K562 (cell line): ENCODE results near the gene IL12RB2. TPM values are rescaled to one million over a fixed set of nuclear protein-coding genes. Genes with fewer than 3 reads are reported as not detected.

Source experiments
- BCL6 ChIP-seq: fragments of 250-450 bp; sonication (Bioruptor Pico); IDR thresholded peaks from 2 replicates; pipeline ENCODE4 v1.4.0; 2020
- CBX3 ChIP-seq, 2 experiments: IDR thresholded peaks; 1 replicate in 1 of 2; 2 replicates in 1 of 2; pipeline ENCODE4 v1.6.1; 2012; ENCODE audit warnings: inconsistent platforms in 2 of 2, low read length in 2 of 2, borderline replicate concordance in 1 of 2, control low read depth in 1 of 2
- FOXA3 ChIP-seq, 2 experiments: fragments of 450-650 bp in 1 of 2; sonication (generic) in 1 of 2; formaldehyde crosslinking; IDR thresholded peaks in 1 of 2; conservative IDR thresholded peaks in 1 of 2; 2 replicates each; pipeline versions ENCODE4 v1.4.0 to v1.8.0; 2020 to 2022; ENCODE audit warnings: mild to moderate bottlenecking in 2 of 2, missing genetic modification reagents in 1 of 2
- GABPA ChIP-seq: fragments of 200-800 bp; sonication (Bioruptor generic); conservative IDR thresholded peaks from 2 replicates; pipeline ENCODE4 v1.6.1; 2016; ENCODE audit warnings: low read depth, missing genetic modification characterization, missing compliant biosample characterization
- HCFC1 ChIP-seq: IDR thresholded peaks from 2 replicates; pipeline ENCODE4 v1.6.1; 2012; ENCODE audit warnings: low read depth, low read length, improper control_type of control experiment
- NBN ChIP-seq: fragments of 450-650 bp; IDR thresholded peaks from 2 replicates; pipeline ENCODE4 v1.6.1; 2016; ENCODE audit warnings: low read depth, mild to moderate bottlenecking
- NCOA6 ChIP-seq: fragments of 450-650 bp; IDR thresholded peaks from 2 replicates; pipeline ENCODE4 v1.6.1; 2017; ENCODE audit warnings: mild to moderate bottlenecking
- POLR3G ChIP-seq: IDR thresholded peaks from 2 replicates; pipeline ENCODE4 v1.6.1; 2011; ENCODE audit not compliant: insufficient read length, insufficient replicate concordance; ENCODE audit errors: extremely low read depth
- SMAD4 ChIP-seq: fragments of 250-450 bp; sonication (Bioruptor Pico); conservative IDR thresholded peaks from 2 replicates; pipeline ENCODE4 v1.8.0; 2021; ENCODE audit warnings: inconsistent platforms, mild to moderate bottlenecking, moderate library complexity
- SREBF2 ChIP-seq: sonication (generic); formaldehyde crosslinking; IDR thresholded peaks from 2 replicates; pipeline ENCODE4 v1.4.0; 2020; ENCODE audit warnings: mild to moderate bottlenecking, missing genetic modification reagents
- TBP ChIP-seq: optimal IDR thresholded peaks from 2 replicates; pipeline ENCODE3; 2011; ENCODE audit warnings: low read depth, low read length, improper control_type of control experiment
- ZNF644 ChIP-seq: fragments of 200-800 bp; sonication (Bioruptor generic); IDR thresholded peaks from 2 replicates; pipeline ENCODE4 v1.6.1; 2016; ENCODE audit warnings: low read depth, missing genetic modification characterization, missing compliant biosample characterization
- ZNF699 ChIP-seq: fragments of 250-450 bp; sonication (Bioruptor Pico); IDR thresholded peaks from 2 replicates; pipeline ENCODE4 v1.8.0; 2021; ENCODE audit warnings: mild to moderate bottlenecking, moderate library complexity; ENCODE audit not compliant: insufficient replicate concordance
- ZNF778 ChIP-seq: fragments of 450-650 bp; formaldehyde crosslinking; IDR thresholded peaks from 2 replicates; pipeline ENCODE4 v1.4.0; 2020; ENCODE audit warnings: mild to moderate bottlenecking, moderate library complexity
- polyA plus RNA-seq, 8 experiments: library from polyadenylated mRNA; depleted of rRNA in 4 of 8; stranded (reverse) in 5 of 8; unstranded in 3 of 8; fragments of >200 nt; fragmentation: Nextera tagmentation in 2 of 8; fragmentation: Illumina TruSeq in 1 of 8; extraction: Ambion mirVana in 2 of 8; extraction: Trizol in 1 of 8; gene quantifications; 2 replicates each; pipeline versions ENCODE4 v1.2.1 to v1.2.3, GENCODE V29; 2011 to 2014; ENCODE audit warnings: inconsistent platforms in 1 of 8, missing spikeins in 1 of 8
- total RNA-seq, 7 experiments: library from RNA; depleted of rRNA in 6 of 7; stranded (reverse); fragments of >200 nt in 6 of 7; fragmentation: Illumina TruSeq in 2 of 7; extraction: Trizol in 2 of 7; gene quantifications; 2 replicates each; pipeline versions ENCODE4 v1.2.1 to v1.2.3, GENCODE V29; 2011 to 2021; ENCODE audit warnings: low replicate concordance in 1 of 7
- TF ChIP-seq, protein P1 (sequence below): sonication (generic); formaldehyde crosslinking; IDR thresholded peaks from 2 replicates; pipeline ENCODE4 v1.8.0; 2022; ENCODE audit warnings: missing genetic modification reagents, mild to moderate bottlenecking, borderline replicate concordance
- TF ChIP-seq, protein P2 (sequence below): fragments of 450-650 bp; IDR thresholded peaks from 2 replicates; pipeline ENCODE4 v1.6.1; 2018; ENCODE audit not compliant: partially characterized antibody
- TF ChIP-seq, protein P3 (sequence below), 3 experiments: IDR thresholded peaks in 2 of 3; conservative IDR thresholded peaks in 1 of 3; 2 replicates each; pipeline ENCODE4 v1.5.1; 2011 to 2012; ENCODE audit warnings: low read length in 3 of 3, mild to moderate bottlenecking in 3 of 3, control low read depth in 2 of 3, improper control_type of control experiment in 1 of 3, inconsistent platforms in 1 of 3, low read depth in 1 of 3, mixed read lengths in 1 of 3, moderate library complexity in 1 of 3; ENCODE audit not compliant: insufficient read depth in 2 of 3

Gene IL12RB2
- total and polyA plus RNA-seq, 9 of the 15 experiments (the other 6 are each of a cell fraction or from before 2014, with no cell fraction given): 0.39 to 3.3 (median 1.9) TPM

DNA sequence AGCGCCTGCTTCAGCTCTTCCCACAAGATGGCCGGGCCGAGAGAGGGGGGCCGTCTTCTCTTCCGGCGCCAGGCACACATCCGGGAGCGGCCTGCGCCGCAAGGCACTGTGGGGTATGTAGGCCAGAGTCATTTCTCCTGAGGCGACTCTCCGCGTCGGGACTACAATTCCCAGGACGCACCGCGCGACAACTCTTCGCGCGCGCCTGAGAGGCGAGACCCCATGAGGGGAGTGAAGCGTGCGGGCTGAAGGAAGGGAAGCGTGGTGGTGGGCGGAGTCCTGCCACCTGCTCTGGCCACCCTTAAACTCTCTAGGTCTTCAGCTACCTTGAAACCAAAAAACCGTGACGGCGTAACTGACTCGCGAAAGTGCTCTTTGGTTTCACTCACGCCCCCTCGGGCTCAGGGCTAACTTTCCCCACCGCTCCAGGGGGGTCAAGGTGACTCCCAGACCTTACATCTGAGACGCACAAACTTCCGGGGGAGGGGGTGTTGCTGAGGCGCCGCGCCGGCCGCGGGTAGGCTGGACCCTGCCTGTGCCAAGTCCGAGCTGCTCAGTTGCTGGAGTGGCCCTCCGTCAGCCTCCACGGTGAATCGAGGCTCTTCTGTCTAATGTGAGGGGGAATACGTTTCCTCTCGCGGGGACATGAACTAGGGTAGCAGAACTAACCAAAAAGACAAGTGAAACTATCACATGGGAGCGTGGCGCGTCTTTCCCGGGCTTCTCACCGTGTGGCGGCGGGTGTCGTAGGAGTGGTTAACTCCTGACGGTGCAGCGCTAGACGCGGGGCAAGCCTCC, 122.9 kb downstream of the IL12RB2 start, which contains the start of gene SERBP1 (continued):
- TF ChIP-seq POLR3G (no peak), CBX3 (IDR thresholded peaks at IDR 0.05; ENCODE audit: borderline replicate concordance in 1 of 2, low read length in 2 of 2) (peak in 1 of 2 experiments; percentile 46; a peak in 1 of 3 replicates), GABPA (tag) (peak; percentile 96), NCOA6 (no peak), NBN (peak; percentile 67; the same call in 1 of the 2 replicates), ZNF778 (CRISPR knock-in tag) (no peak), ZNF699 (CRISPR knock-in tag) (no peak), SREBF2 (CRISPR knock-in tag) (0 out of 2 replicates have a peak, but pooled peaks have one; percentile 27), HCFC1 (peak; percentile 94), FOXA3 (CRISPR knock-in tag; conservative IDR thresholded peaks at IDR 0.05 in 1 of 2, IDR thresholded peaks at IDR 0.05 in 1 of 2) (0 out of 4 replicates have a peak, but pooled peaks of 1 of the 2 experiments have one; percentile 76), TBP (peak; percentile 84), BCL6 (CRISPR knock-in tag) (no peak), SMAD4 (CRISPR knock-in tag) (peak; percentile 77), ZNF644 (peak; percentile 85)
- TF ChIP-seq, protein P1, sequence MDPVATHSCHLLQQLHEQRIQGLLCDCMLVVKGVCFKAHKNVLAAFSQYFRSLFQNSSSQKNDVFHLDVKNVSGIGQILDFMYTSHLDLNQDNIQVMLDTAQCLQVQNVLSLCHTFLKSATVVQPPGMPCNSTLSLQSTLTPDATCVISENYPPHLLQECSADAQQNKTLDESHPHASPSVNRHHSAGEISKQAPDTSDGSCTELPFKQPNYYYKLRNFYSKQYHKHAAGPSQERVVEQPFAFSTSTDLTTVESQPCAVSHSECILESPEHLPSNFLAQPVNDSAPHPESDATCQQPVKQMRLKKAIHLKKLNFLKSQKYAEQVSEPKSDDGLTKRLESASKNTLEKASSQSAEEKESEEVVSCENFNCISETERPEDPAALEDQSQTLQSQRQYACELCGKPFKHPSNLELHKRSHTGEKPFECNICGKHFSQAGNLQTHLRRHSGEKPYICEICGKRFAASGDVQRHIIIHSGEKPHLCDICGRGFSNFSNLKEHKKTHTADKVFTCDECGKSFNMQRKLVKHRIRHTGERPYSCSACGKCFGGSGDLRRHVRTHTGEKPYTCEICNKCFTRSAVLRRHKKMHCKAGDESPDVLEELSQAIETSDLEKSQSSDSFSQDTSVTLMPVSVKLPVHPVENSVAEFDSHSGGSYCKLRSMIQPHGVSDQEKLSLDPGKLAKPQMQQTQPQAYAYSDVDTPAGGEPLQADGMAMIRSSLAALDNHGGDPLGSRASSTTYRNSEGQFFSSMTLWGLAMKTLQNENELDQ (CRISPR knock-in tag): peak; percentile 3; the same call in 1 of the 2 replicates
- TF ChIP-seq, protein P2, sequence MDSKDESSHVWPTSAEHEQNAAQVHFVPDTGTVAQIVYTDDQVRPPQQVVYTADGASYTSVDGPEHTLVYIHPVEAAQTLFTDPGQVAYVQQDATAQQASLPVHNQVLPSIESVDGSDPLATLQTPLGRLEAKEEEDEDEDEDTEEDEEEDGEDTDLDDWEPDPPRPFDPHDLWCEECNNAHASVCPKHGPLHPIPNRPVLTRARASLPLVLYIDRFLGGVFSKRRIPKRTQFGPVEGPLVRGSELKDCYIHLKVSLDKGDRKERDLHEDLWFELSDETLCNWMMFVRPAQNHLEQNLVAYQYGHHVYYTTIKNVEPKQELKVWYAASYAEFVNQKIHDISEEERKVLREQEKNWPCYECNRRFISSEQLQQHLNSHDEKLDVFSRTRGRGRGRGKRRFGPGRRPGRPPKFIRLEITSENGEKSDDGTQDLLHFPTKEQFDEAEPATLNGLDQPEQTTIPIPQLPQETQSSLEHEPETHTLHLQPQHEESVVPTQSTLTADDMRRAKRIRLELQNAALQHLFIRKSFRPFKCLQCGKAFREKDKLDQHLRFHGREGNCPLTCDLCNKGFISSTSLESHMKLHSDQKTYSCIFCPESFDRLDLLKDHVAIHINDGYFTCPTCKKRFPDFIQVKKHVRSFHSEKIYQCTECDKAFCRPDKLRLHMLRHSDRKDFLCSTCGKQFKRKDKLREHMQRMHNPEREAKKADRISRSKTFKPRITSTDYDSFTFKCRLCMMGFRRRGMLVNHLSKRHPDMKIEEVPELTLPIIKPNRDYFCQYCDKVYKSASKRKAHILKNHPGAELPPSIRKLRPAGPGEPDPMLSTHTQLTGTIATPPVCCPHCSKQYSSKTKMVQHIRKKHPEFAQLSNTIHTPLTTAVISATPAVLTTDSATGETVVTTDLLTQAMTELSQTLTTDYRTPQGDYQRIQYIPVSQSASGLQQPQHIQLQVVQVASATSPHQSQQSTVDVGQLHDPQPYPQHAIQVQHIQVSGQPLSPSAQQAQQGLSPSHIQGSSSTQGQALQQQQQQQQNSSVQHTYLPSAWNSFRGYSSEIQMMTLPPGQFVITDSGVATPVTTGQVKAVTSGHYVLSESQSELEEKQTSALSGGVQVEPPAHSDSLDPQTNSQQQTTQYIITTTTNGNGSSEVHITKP: peak; percentile 91
- TF ChIP-seq, protein P3, sequence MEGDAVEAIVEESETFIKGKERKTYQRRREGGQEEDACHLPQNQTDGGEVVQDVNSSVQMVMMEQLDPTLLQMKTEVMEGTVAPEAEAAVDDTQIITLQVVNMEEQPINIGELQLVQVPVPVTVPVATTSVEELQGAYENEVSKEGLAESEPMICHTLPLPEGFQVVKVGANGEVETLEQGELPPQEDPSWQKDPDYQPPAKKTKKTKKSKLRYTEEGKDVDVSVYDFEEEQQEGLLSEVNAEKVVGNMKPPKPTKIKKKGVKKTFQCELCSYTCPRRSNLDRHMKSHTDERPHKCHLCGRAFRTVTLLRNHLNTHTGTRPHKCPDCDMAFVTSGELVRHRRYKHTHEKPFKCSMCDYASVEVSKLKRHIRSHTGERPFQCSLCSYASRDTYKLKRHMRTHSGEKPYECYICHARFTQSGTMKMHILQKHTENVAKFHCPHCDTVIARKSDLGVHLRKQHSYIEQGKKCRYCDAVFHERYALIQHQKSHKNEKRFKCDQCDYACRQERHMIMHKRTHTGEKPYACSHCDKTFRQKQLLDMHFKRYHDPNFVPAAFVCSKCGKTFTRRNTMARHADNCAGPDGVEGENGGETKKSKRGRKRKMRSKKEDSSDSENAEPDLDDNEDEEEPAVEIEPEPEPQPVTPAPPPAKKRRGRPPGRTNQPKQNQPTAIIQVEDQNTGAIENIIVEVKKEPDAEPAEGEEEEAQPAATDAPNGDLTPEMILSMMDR (IDR thresholded peaks at IDR 0.05 in 2 of 3, conservative IDR thresholded peaks at IDR 0.05 in 1 of 3; ENCODE audit: insufficient read depth in 2 of 3, low read depth in 1 of 3, low read length in 3 of 3): no peak; a peak in 1 of 6 replicates
